ENCODE measurements around the gene TMEM138. TPM values are rescaled to one million over a fixed set of nuclear protein-coding genes. Genes with fewer than 3 reads are reported as not detected.

The TMEM138 gene
- 25.5 TPM for polyA plus RNA-seq (2013)

DNA sequence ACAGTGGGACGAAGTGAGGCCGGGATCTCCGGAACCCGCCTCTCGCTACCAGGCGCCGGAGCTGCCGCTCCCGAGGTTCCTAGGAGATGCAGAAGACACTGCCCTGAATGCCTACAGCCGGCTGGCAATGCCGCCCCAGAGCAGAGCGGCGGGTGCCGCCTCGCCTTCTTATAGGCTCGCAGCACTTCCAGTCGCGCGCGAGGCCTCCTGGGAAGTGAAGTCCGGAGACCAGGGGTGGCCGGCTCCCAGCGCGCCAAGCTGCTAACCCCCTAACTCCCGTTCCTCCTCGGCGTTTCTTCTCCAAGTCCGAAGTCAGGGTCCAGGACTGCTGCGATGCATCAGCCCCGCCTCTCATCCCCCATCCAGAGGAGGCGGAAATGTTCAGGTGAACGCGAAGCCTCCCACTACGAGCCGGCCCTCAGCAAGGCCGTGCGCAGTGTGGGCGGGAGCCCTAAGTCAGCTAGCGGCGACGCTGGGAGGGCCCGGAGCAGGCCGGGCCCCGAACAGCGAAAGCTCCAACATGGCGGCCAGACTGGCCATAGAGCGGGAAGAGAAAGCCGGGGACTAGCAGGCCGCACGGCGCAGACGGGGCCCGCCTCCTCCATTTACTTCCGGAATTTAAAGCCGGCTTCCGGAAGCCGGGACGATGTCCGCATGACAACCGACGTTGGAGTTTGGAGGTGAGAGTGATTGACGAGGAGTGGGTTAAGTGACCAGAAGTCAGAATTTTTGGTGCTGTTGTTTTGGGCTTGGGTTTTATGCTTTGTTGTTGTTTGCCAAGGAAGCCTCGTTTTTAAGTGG is at the start of gene TMEM138, which contains the start of gene CYB561A3:
TMEM138 (plus strand) TSS at position 634 of the 801 bp plus-strand sequence. CDS start 2,017 bp downstream, outside the sequence.
CYB561A3 (minus strand) TSS at position 142 of the 801 bp plus-strand sequence. CDS start 5,169 bp downstream, outside the sequence.
- H3K4me1 ChIP-seq (ENCODE audit: control extremely low read depth in 1 of 4, control insufficient read depth in 4 of 4, insufficient read depth in 4 of 4, low read length in 3 of 4): peaks cover 11 to 46% (median 39%) of the 10 kb centered on the region in 4 experiments
- H3K36me3 ChIP-seq (ENCODE audit: control insufficient read depth in 4 of 4, insufficient read depth in 4 of 4, low read length in 3 of 4): peaks cover 7 to 26% (median 18%) of the 10 kb centered on the region in 4 experiments
- DNase-seq: peak; percentile 90 to 96 (median 95)
- H3K4me3 ChIP-seq (ENCODE audit: control insufficient read depth in 1 of 7, extremely low read depth in 1 of 7, insufficient read depth in 4 of 7, low read depth in 2 of 7, low read length in 6 of 7): peak within 1 kb of the TSS; percentile 78 to 99 (median 94)
- under 1% methylated on average over 48 of the region's 63 CpGs for WGBS (ENCODE audit: insufficient coverage)
- no peaks in the 10 kb centered on the region for H3K27me3 ChIP-seq (replicated peaks in 2 of 5; ENCODE audit: control insufficient read depth in 4 of 5, insufficient read depth in 5 of 5, low read length in 4 of 5)
- peak within 1 kb of the TSS; percentile 91 to 96 for H3K27ac ChIP-seq (ENCODE audit: insufficient read depth in 1 of 2, low read depth in 1 of 2, low read length in 2 of 2, poor library complexity in 1 of 2, severe bottlenecking in 2 of 2)
- H3K9me3 ChIP-seq (ENCODE audit: control extremely low read depth in 1 of 5, control insufficient read depth in 4 of 5, insufficient read depth in 2 of 5, low read depth in 1 of 5, low read length in 4 of 5): no peaks in the 10 kb centered on the region
- POLR2A ChIA-PET: interaction anchor here (0.6 to 2.6 kb wide), 5 partner anchors 9 to 67 kb away, joined by 3 to 7 read pairs (median 3); partner anchors contain the start of genes TMEM216 and VWCE
- CTCF ChIA-PET: interaction anchor here (1.2 to 22.6 kb wide), 7 partner anchors 13 to 73 kb away, joined by 3 to 244 read pairs (median 8); partner anchors contain the start of genes DDB1, TKFC and TMEM216

DNA sequence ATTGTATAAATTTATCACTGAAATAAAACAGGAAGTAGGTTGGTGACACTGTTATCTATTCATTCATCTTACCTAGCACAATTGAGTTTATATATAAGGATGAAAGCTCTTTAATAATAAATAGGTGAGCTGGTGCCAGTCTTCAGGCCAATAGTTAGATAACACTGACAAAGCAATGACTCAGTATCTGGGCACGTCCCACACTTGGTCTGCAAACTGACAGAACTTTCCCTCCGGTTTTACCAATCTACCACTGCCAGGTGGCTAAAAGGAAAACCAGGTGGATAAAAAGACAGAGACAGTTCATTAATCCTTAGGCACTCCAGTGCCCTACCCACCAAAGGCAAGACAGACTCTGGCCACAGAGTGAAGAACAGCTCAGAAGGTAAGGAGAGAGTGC is 46.9 kb upstream of the TMEM138 start:
- WGBS (ENCODE audit: insufficient coverage): 100% methylated on average over 2 of the region's 2 CpGs
- Histone ChIP-seq H3K4me3 (ENCODE audit: control insufficient read depth in 1 of 7, extremely low read depth in 1 of 7, insufficient read depth in 4 of 7, low read depth in 2 of 7, low read length in 6 of 7) (no peak overlapping the region), H3K27ac (ENCODE audit: insufficient read depth in 1 of 2, low read depth in 1 of 2, low read length in 2 of 2, poor library complexity in 1 of 2, severe bottlenecking in 2 of 2) (no peak overlapping the region), H3K36me3 (ENCODE audit: control insufficient read depth in 4 of 4, insufficient read depth in 4 of 4, low read length in 3 of 4) (peaks cover 25 to 87% (median 61%) of the 10 kb centered on the region in 4 experiments), H3K27me3 (replicated peaks in 2 of 5; ENCODE audit: control insufficient read depth in 4 of 5, insufficient read depth in 5 of 5, low read length in 4 of 5) (no peaks in the 10 kb centered on the region), H3K9me3 (ENCODE audit: control extremely low read depth in 1 of 5, control insufficient read depth in 4 of 5, insufficient read depth in 2 of 5, low read depth in 1 of 5, low read length in 4 of 5) (no peaks in the 10 kb centered on the region), H3K4me1 (ENCODE audit: control extremely low read depth in 1 of 4, control insufficient read depth in 4 of 4, insufficient read depth in 4 of 4, low read length in 3 of 4) (no peaks in the 10 kb centered on the region)
- DNase-seq: no peak
- CTCF ChIA-PET: interaction anchor here (1.3 to 2.1 kb wide), 3 partner anchors 8 to 44 kb away, joined by 4 to 6 read pairs (median 5); partner anchors contain the start of gene VWCE
- POLR2A ChIA-PET: interaction anchor here (0.6 kb wide), 1 partner anchor 112 kb away, joined by 4 read pairs; no protein-coding TSS in a partner anchor

- no peaks in the 10 kb centered on the region for H3K27me3 ChIP-seq (replicated peaks in 2 of 5; ENCODE audit: control insufficient read depth in 4 of 5, insufficient read depth in 5 of 5, low read length in 4 of 5)
- CTCF ChIA-PET: interaction anchor here (0.6 to 1.3 kb wide), 3 partner anchors 10 to 57 kb away, joined by 3 to 4 read pairs (median 3); no protein-coding TSS in a partner anchor
Measured at GRCh38 chr11:61325649-61326414, 36.3 kb upstream of the TMEM138 start.

GRCh38 chr11:61327669-61328071 is 34.5 kb upstream of the TMEM138 start:
- ChIA-PET CTCF (interaction anchor here (0.9 to 2.1 kb wide), 6 partner anchors 8 to 58 kb away, joined by 3 to 10 read pairs (median 4); no protein-coding TSS in a partner anchor), POLR2A (no interaction called here)
- H3K4me3 ChIP-seq (ENCODE audit: control insufficient read depth in 1 of 7, extremely low read depth in 1 of 7, insufficient read depth in 4 of 7, low read depth in 2 of 7, low read length in 6 of 7): no peak overlapping the region
- no peak for DNase-seq
- H3K27me3 ChIP-seq (replicated peaks in 2 of 5; ENCODE audit: control insufficient read depth in 4 of 5, insufficient read depth in 5 of 5, low read length in 4 of 5): no peaks in the 10 kb centered on the region
- peaks cover 20 to 73% (median 50%) of the 10 kb centered on the region in 4 experiments for H3K36me3 ChIP-seq (ENCODE audit: control insufficient read depth in 4 of 4, insufficient read depth in 4 of 4, low read length in 3 of 4)
- H3K4me1 ChIP-seq (ENCODE audit: control extremely low read depth in 1 of 4, control insufficient read depth in 4 of 4, insufficient read depth in 4 of 4, low read length in 3 of 4): peaks cover 4 to 17% (median 17%) of the 10 kb centered on the region in 4 experiments
- H3K9me3 ChIP-seq (ENCODE audit: control extremely low read depth in 1 of 5, control insufficient read depth in 4 of 5, insufficient read depth in 2 of 5, low read depth in 1 of 5, low read length in 4 of 5): no peaks in the 10 kb centered on the region
- H3K27ac ChIP-seq (ENCODE audit: insufficient read depth in 1 of 2, low read depth in 1 of 2, low read length in 2 of 2, poor library complexity in 1 of 2, severe bottlenecking in 2 of 2): no peak overlapping the region

More at GRCh38 chr11:61325649-61326414, 36.3 kb upstream of the TMEM138 start:
- WGBS (ENCODE audit: insufficient coverage): 100% methylated on average over 2 of the region's 2 CpGs
- H3K27ac ChIP-seq (ENCODE audit: insufficient read depth in 1 of 2, low read depth in 1 of 2, low read length in 2 of 2, poor library complexity in 1 of 2, severe bottlenecking in 2 of 2): peak overlapping the region in 1 of 2 experiments; percentile 14
- H3K36me3 ChIP-seq (ENCODE audit: control insufficient read depth in 4 of 4, insufficient read depth in 4 of 4, low read length in 3 of 4): peaks cover 29 to 88% (median 63%) of the 10 kb centered on the region in 4 experiments
- POLR2A ChIA-PET: no interaction called here
- peaks cover 0 to under 1% (median 0%) of the 10 kb centered on the region in 4 experiments for H3K4me1 ChIP-seq (ENCODE audit: control extremely low read depth in 1 of 4, control insufficient read depth in 4 of 4, insufficient read depth in 4 of 4, low read length in 3 of 4)
- no peak overlapping the region for H3K4me3 ChIP-seq (ENCODE audit: control insufficient read depth in 1 of 7, extremely low read depth in 1 of 7, insufficient read depth in 4 of 7, low read depth in 2 of 7, low read length in 6 of 7)
- no peaks in the 10 kb centered on the region for H3K9me3 ChIP-seq (ENCODE audit: control extremely low read depth in 1 of 5, control insufficient read depth in 4 of 5, insufficient read depth in 2 of 5, low read depth in 1 of 5, low read length in 4 of 5)
- DNase-seq: no peak

DNA sequence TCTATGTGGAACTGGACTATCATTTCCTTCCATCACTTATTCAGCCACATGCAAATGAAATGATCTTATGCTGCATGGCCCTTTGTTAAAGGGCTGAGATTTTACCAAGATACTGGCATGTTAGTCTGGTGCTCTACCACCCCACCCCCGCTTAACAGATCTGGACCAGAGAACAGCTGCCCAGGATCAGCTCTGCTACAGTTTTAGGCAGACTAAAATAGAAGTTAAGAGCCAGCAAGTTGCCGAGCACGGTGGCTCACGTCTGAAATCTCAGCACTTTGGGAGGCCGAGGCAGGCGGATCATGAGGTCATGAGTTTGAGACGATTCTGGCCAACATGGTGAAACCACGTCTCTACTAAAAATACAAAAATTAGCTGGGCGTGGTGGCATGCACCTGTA is 33.8 kb upstream of the TMEM138 start:
- Histone ChIP-seq H3K9me3 (ENCODE audit: control extremely low read depth in 1 of 5, control insufficient read depth in 4 of 5, insufficient read depth in 2 of 5, low read depth in 1 of 5, low read length in 4 of 5) (no peaks in the 10 kb centered on the region), H3K36me3 (ENCODE audit: control insufficient read depth in 4 of 4, insufficient read depth in 4 of 4, low read length in 3 of 4) (peaks cover 15 to 66% (median 43%) of the 10 kb centered on the region in 4 experiments), H3K4me3 (ENCODE audit: control insufficient read depth in 1 of 7, extremely low read depth in 1 of 7, insufficient read depth in 4 of 7, low read depth in 2 of 7, low read length in 6 of 7) (no peak overlapping the region), H3K27me3 (replicated peaks in 2 of 5; ENCODE audit: control insufficient read depth in 4 of 5, insufficient read depth in 5 of 5, low read length in 4 of 5) (no peaks in the 10 kb centered on the region), H3K27ac (ENCODE audit: insufficient read depth in 1 of 2, low read depth in 1 of 2, low read length in 2 of 2, poor library complexity in 1 of 2, severe bottlenecking in 2 of 2) (peak overlapping the region in 1 of 2 experiments; percentile 30), H3K4me1 (ENCODE audit: control extremely low read depth in 1 of 4, control insufficient read depth in 4 of 4, insufficient read depth in 4 of 4, low read length in 3 of 4) (peaks cover 4 to 19% (median 19%) of the 10 kb centered on the region in 4 experiments)
- CTCF ChIA-PET: interaction anchor here (0.9 to 2.1 kb wide), 5 partner anchors 8 to 58 kb away, joined by 3 to 10 read pairs (median 4); no protein-coding TSS in a partner anchor
- POLR2A ChIA-PET: interaction anchor here (0.6 to 0.8 kb wide), 2 partner anchors 34 to 70 kb away, joined by 3 read pairs; partner anchors contain the start of gene TMEM138
- 97% methylated on average over 9 of the region's 9 CpGs for WGBS (ENCODE audit: insufficient coverage)
- DNase-seq: no peak

DNA sequence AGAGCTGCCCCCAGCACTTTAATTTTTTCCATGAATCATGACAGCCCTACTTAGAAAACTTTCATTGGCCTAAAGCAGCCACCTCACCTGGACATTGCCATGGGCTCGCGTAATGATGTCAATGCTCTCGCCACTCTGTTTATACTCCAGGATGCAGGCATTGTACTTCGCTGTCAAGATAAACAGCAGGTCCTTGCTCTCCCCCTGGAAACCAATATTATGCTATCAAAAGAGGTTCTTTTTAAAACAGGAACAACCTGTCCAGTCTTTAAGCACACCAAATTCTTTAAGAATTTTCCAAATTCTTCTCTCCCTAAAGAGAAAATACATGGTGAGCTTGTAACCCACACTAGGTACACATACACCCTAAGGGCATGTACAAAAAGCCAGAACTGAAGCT is 32.3 kb upstream of the TMEM138 start:
- WGBS (ENCODE audit: insufficient coverage): 93% methylated on average over 4 of the region's 4 CpGs
- no peaks in the 10 kb centered on the region for H3K9me3 ChIP-seq (ENCODE audit: control extremely low read depth in 1 of 5, control insufficient read depth in 4 of 5, insufficient read depth in 2 of 5, low read depth in 1 of 5, low read length in 4 of 5)
- no peak overlapping the region for H3K4me3 ChIP-seq (ENCODE audit: control insufficient read depth in 1 of 7, extremely low read depth in 1 of 7, insufficient read depth in 4 of 7, low read depth in 2 of 7, low read length in 6 of 7)
- H3K36me3 ChIP-seq (ENCODE audit: control insufficient read depth in 4 of 4, insufficient read depth in 4 of 4, low read length in 3 of 4): peaks cover 11 to 53% (median 34%) of the 10 kb centered on the region in 4 experiments
- peaks cover 4 to 34% (median 26%) of the 10 kb centered on the region in 4 experiments for H3K4me1 ChIP-seq (ENCODE audit: control extremely low read depth in 1 of 4, control insufficient read depth in 4 of 4, insufficient read depth in 4 of 4, low read length in 3 of 4)
- peak overlapping the region in 1 of 2 experiments; percentile 37 for H3K27ac ChIP-seq (ENCODE audit: insufficient read depth in 1 of 2, low read depth in 1 of 2, low read length in 2 of 2, poor library complexity in 1 of 2, severe bottlenecking in 2 of 2)
- CTCF ChIA-PET: interaction anchor here (1.2 to 3.5 kb wide), 2 partner anchors 21 to 56 kb away, joined by 3 to 25 read pairs; no protein-coding TSS in a partner anchor
- DNase-seq: no peak
- no peaks in the 10 kb centered on the region for H3K27me3 ChIP-seq (replicated peaks in 2 of 5; ENCODE audit: control insufficient read depth in 4 of 5, insufficient read depth in 5 of 5, low read length in 4 of 5)
- POLR2A ChIA-PET: no interaction called here
